Left cardiac atrium (tissue), 4 donors: ENCODE measurements around the gene USP1. TPM values are rescaled to one million over a fixed set of nuclear protein-coding genes. Genes with fewer than 3 reads are reported as not detected.

Experiments
- ATAC-seq, 2 donors: fragments of 200-7000 bp; cut with Tn5 transposase; one replicate each; pipeline ENCODE4 v1.9.1; 2020; ENCODE audit warnings: mild to moderate bottlenecking in 2 of 2, moderate library complexity in 2 of 2
- DNase-seq: peaks from one replicate; pipeline ENCODE4 v3.0.0-alpha.2; 2020
- intact Hi-C, 2 donors: fragments of 100-400 bp; cut with DNase I; formaldehyde crosslinking; loops; one replicate each; pipeline versions ENCODE4 v1.14.1 to v1.15.1; 2022 to 2023
- long read RNA-seq: library from polyadenylated mRNA; unstranded; transcript quantifications from one replicate; pipeline ENCODE4 v2.0.0, GENCODE V29; 2021
- total RNA-seq, 2 donors: library from RNA; stranded (reverse); fragmentation: NEBNext Ultra II Directional; extraction: Animal tissue kit (Norgen Biotek cat#: 25700); gene quantifications; one replicate each; pipeline ENCODE4 v1.2.1, GENCODE V29; 2021
- donor health status: DM: no; HTN: yes; CAD: no.
- donor health status: DM: no; HTN: yes; CAD: no; lungs with severe emphysema.
- donor health status: DM: yes; HTN: yes; CAD: no.
- donor health status: Dilated cardiomyopathy.

Gene USP1
- total RNA-seq, result 10 to 100 TPM; 15.2 to 15.5 TPM
- long read RNA-seq, transcript USP1-201 (9 exons, 3,996 nt), result major isoform, 11 of 23 reads
- long read RNA-seq, partial matches to known transcripts, result 9 of 23 reads
- long read RNA-seq, other reads (novel, unspliced or antisense), result 1 of 23 reads

GRCh38 chr1:62436466-62437272 is at the start of gene USP1:
Gene USP1 (plus strand): TSS chr1:62437049. CDS start chr1:62439868, 2,819 bp downstream.
- DNase-seq (peak; percentile 98), ATAC-seq (peak; percentile 90 to 93)
- intact Hi-C loops, result no loop called here

- DNase-seq (no peak), ATAC-seq (no peak)
- intact Hi-C loops, result no loop called here
These were observed 47.3 kb upstream of the USP1 start for GRCh38 chr1:62389531-62389930.

- ATAC-seq (no peak), DNase-seq (no peak)
- intact Hi-C loops, result no loop called here
These were observed 46.8 kb upstream of the USP1 start for GRCh38 chr1:62390071-62390470.

GRCh38 chr1:62391369-62391971 is 45.4 kb upstream of the USP1 start:
- DNase-seq, result no peak
- intact Hi-C loops, result no loop called here
- no peak for ATAC-seq

GRCh38 chr1:62392951-62393350 is 43.9 kb upstream of the USP1 start:
- ATAC-seq (no peak), DNase-seq (no peak)
- intact Hi-C loops, result no loop called here

- ATAC-seq, result no peak
- no peak for DNase-seq
- intact Hi-C loops, result no loop called here
These were observed 42.2 kb upstream of the USP1 start for GRCh38 chr1:62394646-62395045.

GRCh38 chr1:62395291-62395690 is 41.6 kb upstream of the USP1 start:
- intact Hi-C loops, result no loop called here
- no peak for ATAC-seq
- DNase-seq, result no peak

GRCh38 chr1:62396871-62397270 is 40.0 kb upstream of the USP1 start:
- DNase-seq (no peak), ATAC-seq (no peak)
- intact Hi-C loops, result no loop called here

- ATAC-seq, result no peak
- no peak for DNase-seq
- intact Hi-C loops, result no loop called here
These were observed 39.5 kb upstream of the USP1 start for GRCh38 chr1:62397301-62397700.

GRCh38 chr1:62398377-62398776 is 38.5 kb upstream of the USP1 start:
- intact Hi-C loops, result no loop called here
- DNase-seq, result no peak
- no peak for ATAC-seq

- intact Hi-C loops, result no loop called here
- ATAC-seq (no peak), DNase-seq (no peak)
These were observed 35.7 kb upstream of the USP1 start for GRCh38 chr1:62401034-62401760.

- intact Hi-C loops, result no loop called here
- ATAC-seq (no peak), DNase-seq (no peak)
These were observed 31.6 kb upstream of the USP1 start for GRCh38 chr1:62405247-62405646.

- intact Hi-C loops, result loop anchor here (1.0 to 2.0 kb wide), 2 partner anchors 231 to 232 kb away; no protein-coding TSS in a partner anchor
- no peak for ATAC-seq
- no peak for DNase-seq
These were observed 30.3 kb upstream of the USP1 start for GRCh38 chr1:62406576-62406975.

GRCh38 chr1:62407398-62408009 is 29.3 kb upstream of the USP1 start:
- intact Hi-C loops, result loop anchor here in 1 of 2 donors (2.0 kb wide), 1 partner anchor 233 kb away; no protein-coding TSS in a partner anchor
- ATAC-seq, result peak; percentile 36 to 38
- no peak for DNase-seq

- no peak for ATAC-seq
- intact Hi-C loops, result no loop called here
These were observed 21.2 kb upstream of the USP1 start for GRCh38 chr1:62415687-62416086.

GRCh38 chr1:62417351-62417999 is 19.4 kb upstream of the USP1 start:
- DNase-seq (no peak), ATAC-seq (no peak)
- intact Hi-C loops, result no loop called here

More at GRCh38 chr1:62415687-62416086, 21.2 kb upstream of the USP1 start:
- DNase-seq, result no peak

- no peak for ATAC-seq
- intact Hi-C loops, result no loop called here
These were observed 16.6 kb upstream of the USP1 start for GRCh38 chr1:62420214-62420613.

GRCh38 chr1:62423580-62424242 is 13.1 kb upstream of the USP1 start:
- intact Hi-C loops, result no loop called here
- DNase-seq (no peak), ATAC-seq (no peak)

More at GRCh38 chr1:62420214-62420613, 16.6 kb upstream of the USP1 start:
- DNase-seq, result no peak
